Stimulated activated CD8-positive, alpha-beta memory T cell treated with anti-CD3 and anti-CD28 coated beads, Interleukin-7, amount 100 ng/mL, for 48 hours (primary cell): ENCODE measurements around the gene DLX1.

Source experiments
- DNase-seq, 2 donors: peaks; one replicate each; pipeline ENCODE4 v3.0.0-alpha.2; 2020; ENCODE audit warnings: low read depth in 1 of 2; ENCODE audit errors: extremely low read depth in 1 of 2

The DLX1 gene

GRCh38 chr2:172096626-172097547 lies 11.6 kb downstream of the DLX1 start:
- no peak for DNase-seq

- no peak for DNase-seq
These were observed 12.3 kb downstream of the DLX1 start for GRCh38 chr2:172097557-172098131.

GRCh38 chr2:172098287-172098649 lies 13.0 kb downstream of the DLX1 start:
- no peak for DNase-seq

- no peak for DNase-seq
These were observed 13.6 kb downstream of the DLX1 start for GRCh38 chr2:172098650-172099471.

- no peak for DNase-seq
These were observed 14.3 kb downstream of the DLX1 start for GRCh38 chr2:172099472-172100079.

- no peak for DNase-seq
These were observed 15.0 kb downstream of the DLX1 start for GRCh38 chr2:172100080-172100934.

- no peak for DNase-seq
These were observed 15.9 kb downstream of the DLX1 start for GRCh38 chr2:172100935-172101820.

GRCh38 chr2:172101821-172102390 lies 16.6 kb downstream of the DLX1 start:
- DNase-seq = no peak

GRCh38 chr2:172102391-172103359 lies 17.4 kb downstream of the DLX1 start, which contains the start of gene DLX2:
DLX2 (minus strand) TSS chr2:172102900; CDS start chr2:172102538, 362 bp downstream.
- DNase-seq = peak in 1 of 2 donors; percentile 72

- DNase-seq = no peak
These were observed 18.4 kb downstream of the DLX1 start for GRCh38 chr2:172103471-172104272.

GRCh38 chr2:172105471-172106107 lies 20.3 kb downstream of the DLX1 start:
- DNase-seq = no peak

- no peak for DNase-seq
These were observed 21.0 kb downstream of the DLX1 start for GRCh38 chr2:172106108-172106961.

GRCh38 chr2:172107690-172108586 lies 22.6 kb downstream of the DLX1 start:
- DNase-seq = no peak

- DNase-seq = no peak
These were observed 23.3 kb downstream of the DLX1 start for GRCh38 chr2:172108587-172108930.
